WTC11 (cell line): ENCODE data around the gene ROBO1.

ENCODE experiments used
- CTCF ChIP-seq: fragments of 200-600 bp; IDR thresholded peaks from 2 replicates; pipeline ENCODE4 v1.8.0; 2022; ENCODE audit warnings: antibody characterized with exemption
- SP1 ChIP-seq: sonication (generic); formaldehyde crosslinking; conservative IDR thresholded peaks from 2 replicates; pipeline ENCODE4 v1.8.1; 2022; ENCODE audit warnings: missing genetic modification reagents
- TP53 ChIP-seq: sonication (generic); formaldehyde crosslinking; IDR thresholded peaks from 2 replicates; pipeline ENCODE4 v1.8.1; 2023; ENCODE audit warnings: mild to moderate bottlenecking, missing genetic modification reagents
- USF2 ChIP-seq: sonication (generic); formaldehyde crosslinking; IDR thresholded peaks from 2 replicates; pipeline ENCODE4 v1.8.1; 2023; ENCODE audit warnings: mild to moderate bottlenecking, missing genetic modification reagents, moderate library complexity

GRCh38 chr3:79383402-79384012 is 384.3 kb downstream of the ROBO1 start:
- no peak for TF ChIP-seq SP1 (CRISPR knock-in tag)
- no peak for TF ChIP-seq USF2 (CRISPR knock-in tag)
- no peak for TF ChIP-seq CTCF
- no peak for TF ChIP-seq TP53
